ENCODE results near the gene CD38.
A peak's percentile ranks its signal among the peaks of the same experiment; 100 is the strongest.

CD38 gene

GRCh38 chr4:15765391-15765790 lies 12.7 kb upstream of the CD38 start:
- no peak for DNase-seq

GRCh38 chr4:15765910-15766697 lies 12.0 kb upstream of the CD38 start:
- DNase-seq = no peak

DNA sequence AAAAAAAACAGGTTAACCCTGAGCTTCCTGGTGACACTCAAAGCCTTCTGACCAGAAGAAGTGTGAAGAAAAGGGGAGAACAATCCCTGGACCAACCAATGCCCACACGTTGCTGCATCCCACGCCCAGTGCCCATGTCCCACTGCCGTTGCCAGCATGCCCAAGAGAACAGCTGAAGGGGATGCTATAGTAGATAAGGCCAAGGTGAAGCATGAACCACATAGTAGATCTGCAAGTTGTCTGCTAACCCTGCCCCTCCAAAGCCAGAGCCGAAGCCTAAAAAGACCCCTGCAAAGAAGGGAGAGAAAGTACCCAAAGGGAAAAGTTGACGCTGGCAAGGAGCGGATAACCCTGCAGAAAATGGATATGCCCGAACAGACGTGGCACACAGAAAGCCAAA lies 11.3 kb upstream of the CD38 start:
- DNase-seq = no peak

- no peak for DNase-seq
These were observed 8.9 kb upstream of the CD38 start for GRCh38 chr4:15769202-15769601.

DNA sequence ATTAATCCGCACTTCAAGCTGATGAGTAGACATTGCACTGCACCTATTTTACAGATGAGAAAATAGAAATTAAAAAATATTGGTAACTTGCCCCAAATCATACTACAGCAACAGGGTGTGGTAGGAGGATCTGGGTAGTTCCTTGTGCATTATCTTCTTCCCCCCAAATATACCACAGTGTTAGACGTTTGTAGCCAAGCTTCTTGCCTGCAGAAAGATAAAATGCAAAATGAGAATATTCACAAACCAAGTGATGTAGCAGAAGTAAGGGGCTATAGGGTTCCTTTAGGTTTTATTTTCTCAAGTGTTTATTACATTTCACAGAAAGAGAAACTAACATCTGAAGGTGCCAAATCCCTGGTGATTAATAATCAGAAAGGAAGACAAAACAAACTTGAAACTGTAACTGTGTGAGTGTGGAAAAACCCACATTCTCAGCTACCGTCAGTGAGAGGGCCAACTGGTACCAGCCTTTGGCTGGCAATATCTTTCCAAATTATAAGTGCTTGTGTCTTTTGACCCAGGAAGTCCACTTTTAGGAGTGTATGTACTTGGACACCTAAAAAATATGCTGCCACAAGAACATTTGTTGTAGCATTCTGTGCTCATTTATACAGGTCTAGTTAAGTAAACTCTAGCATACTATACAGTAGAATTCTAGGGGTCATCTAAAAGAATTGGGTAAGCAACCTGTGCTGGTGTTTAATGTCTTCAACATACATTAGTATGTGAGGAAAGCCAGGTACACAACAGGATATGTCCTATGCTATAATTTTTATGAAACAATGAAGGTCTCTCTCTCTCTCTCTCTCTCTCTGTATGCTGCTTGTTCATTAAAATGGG lies 6.7 kb upstream of the CD38 start:
- no peak for DNase-seq

DNA sequence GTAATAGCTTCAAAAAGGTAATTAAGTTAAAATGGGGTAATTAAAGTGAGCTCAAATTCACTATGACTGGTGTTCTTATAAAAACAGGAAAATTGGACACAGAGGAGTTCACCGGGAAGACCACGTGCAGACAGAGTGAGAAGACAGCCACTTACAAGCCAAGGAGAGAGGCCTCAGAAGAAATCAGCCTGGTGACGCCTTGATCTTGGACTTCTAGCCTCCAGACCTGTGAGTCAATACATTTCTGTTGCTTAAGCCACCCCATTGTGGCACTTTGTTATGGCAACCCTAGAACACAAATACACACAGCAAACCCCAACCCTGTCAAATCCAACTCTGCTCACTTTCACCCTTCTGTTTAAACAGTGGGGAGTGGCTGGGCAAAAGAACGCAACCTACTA lies 4.1 kb upstream of the CD38 start:
- no peak for DNase-seq

DNA sequence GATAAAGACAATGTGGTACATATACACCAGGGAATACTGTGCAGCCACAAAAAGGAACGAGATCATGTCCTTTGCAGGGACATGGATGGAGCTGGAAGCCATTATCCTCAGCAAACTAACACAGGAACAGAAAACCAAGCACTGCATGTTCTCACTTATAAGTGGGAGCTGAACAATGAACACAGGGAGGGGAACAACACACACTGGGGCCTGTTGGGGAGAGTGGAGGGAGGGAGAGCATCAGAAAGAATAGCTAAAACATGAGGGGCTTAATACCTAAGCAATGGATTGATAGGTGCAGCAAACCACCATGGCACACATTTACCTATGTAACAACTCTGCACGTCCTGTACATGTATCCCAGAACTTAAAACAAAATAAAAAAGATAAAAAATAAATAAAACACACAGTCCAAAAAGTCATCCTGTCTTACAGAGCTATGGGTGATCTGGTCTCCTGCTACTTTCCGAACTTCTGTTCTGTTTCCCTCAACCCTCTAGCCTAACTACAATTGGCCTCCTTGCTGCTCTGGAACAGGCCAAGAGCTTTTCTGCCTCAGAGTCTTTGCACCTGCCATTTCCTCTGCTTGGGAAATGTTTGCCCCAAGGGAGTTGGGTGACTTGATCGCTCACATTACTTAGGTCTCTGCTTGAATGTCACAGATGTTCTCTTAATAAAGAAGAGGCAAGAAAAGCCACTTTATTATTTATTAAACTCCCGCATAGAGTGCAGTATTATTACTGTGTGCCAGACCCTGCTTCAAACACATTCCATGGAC lies 1.1 kb upstream of the CD38 start:
- DNase-seq = no peak

DNA sequence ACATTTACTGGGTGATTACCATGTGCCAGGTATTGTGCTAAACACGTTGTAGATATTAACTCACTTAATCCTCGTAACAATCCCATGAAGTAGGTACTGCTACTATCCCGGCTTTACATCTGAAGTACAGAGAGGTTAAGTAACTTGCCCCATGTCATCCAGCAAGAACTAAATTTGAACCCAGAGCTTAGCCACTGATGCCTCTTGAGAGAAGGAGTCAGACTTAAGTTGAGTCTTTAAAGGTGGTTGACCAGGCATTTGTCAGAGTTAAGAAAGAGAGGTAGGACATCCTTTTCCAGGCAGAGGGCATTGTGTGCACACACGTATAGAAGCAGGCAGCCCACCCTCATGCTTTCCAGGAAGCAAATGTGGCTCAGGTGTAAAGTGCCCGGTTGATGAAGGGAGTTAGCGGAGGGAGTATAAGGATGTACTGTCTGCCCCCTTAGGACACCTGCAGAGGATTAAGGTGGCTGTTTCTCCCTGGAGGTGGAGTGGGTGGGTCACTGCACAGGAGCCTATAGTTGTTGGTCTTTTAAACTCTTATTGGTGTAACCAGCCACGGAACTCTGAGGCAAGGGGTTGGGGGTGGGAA lies 335 bp upstream of the CD38 start:
- no peak for DNase-seq

DNA sequence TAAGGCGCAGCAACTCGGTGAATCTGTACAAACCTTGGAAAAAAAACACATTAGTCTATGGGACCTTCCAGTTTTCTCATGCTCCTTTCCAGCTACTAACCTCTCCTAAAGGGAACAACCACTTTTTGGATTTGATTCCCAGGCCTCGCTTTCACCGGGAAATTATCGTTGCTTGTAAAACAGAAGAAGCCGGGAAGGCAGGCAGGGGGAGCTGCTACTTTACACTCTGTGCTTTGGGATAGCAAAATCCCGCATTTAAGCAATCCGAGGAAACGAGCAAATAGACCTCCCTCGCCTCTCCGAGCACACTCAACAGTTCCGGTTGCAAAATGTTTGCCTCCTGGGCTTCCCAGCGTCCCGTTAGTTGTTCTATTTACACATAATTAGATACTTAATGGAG lies 1.2 kb downstream of the CD38 start:
- DNase-seq = peak; percentile 54

GRCh38 chr4:15779809-15780208 lies 1.7 kb downstream of the CD38 start:
- DNase-seq = no peak

DNA sequence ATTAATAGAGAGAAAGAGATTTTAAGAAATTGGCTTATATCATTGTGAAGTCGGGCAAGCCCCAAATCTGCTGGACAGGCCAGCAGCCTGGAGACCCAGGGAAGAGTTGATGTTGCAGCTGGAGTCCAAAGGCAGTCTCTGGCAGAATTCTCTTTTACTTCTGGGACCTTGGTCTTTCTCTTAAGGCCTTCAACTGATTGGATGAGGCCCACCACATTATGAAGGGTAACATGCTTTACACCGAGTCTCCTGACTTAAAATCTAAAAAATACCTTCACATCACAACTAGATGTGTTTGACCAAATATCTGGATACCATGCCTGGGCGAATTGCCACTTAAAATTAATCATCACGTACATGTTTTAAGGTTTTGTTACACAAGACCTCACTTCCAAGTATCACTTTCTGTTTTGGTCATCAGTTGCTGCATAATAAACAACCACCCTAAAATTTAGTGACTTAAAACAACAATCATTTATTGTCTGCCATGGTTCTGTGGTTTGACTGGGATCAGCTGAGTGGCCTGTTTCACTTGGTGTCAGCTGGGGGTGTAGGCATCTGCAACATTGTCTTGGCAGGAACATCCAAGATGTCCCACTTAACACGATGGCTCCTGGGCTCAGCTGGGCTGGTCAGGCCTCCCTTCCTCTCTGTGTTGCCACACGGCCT lies 3.4 kb downstream of the CD38 start:
- DNase-seq = no peak

DNA sequence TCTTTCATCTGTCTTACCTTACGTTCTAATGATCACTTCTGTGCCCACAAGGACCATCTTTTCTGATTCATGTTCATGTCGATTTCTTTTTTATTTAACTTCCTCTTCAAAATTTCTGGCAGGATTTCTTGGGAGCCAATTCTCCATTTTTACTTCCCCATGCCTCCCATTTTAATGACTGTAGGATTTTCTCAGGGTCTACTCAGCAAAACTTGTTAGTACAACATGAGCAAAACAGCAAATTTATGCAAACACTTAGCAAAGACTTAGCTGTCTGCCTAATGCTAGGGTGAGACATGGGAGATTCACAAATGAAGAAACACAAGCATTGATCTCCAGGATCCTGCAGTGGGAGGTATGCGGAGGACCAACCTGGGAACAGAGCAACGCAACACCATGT lies 5.5 kb downstream of the CD38 start:
- no peak for DNase-seq

DNA sequence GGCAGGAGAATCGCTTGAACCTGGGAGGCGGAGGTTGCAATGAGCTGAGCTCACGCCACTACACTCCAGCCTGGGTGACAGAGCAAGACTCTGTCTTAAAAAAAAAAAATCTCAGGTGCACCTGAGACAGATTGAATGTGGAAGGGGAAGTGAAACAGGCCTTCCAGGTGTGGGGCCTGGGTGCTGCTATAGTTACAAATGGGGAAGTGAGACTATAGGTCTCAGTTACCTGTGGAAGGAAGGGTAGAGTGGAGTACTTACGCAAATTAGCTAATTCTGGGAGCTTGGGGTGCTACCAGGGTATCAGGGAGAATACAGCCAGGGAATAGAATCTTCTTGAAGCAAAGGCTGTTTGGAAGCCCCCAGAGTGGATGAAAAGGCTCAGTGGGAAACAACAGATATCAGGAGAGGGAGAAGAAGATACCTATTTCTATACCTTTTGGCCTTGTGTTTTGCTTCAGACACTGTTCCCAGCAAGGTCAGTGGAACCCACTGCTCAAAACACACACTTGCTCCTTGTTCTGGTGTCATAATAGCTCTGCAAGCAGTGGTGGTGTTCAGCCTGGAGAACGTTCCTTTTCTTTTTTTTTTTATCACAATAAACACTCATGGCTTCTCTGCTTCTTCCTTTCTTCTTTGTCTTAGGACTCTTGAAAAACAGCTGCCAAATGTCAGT lies 7.0 kb downstream of the CD38 start:
- DNase-seq = no peak

- no peak for DNase-seq
These were observed 8.6 kb downstream of the CD38 start for GRCh38 chr4:15786743-15787142.

DNA sequence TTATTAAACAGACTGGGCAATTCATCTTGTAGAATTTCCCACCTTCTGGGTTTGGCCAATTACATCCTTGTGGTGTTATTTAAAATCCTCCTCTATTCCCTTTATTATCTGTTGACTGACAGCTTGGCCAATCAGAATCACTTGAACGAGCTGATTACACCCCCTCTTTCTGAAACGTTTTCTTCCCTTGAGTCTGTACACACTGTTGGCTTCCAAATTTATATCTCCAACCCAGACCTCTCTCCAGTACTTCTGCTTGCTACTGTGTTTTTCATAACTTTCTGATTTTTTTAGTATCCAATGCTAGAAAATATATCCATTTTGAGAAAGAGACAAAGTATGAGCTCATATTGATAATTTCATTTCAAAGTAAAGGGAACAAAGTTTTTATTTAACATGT lies 14.8 kb downstream of the CD38 start:
- no peak for DNase-seq

DNA sequence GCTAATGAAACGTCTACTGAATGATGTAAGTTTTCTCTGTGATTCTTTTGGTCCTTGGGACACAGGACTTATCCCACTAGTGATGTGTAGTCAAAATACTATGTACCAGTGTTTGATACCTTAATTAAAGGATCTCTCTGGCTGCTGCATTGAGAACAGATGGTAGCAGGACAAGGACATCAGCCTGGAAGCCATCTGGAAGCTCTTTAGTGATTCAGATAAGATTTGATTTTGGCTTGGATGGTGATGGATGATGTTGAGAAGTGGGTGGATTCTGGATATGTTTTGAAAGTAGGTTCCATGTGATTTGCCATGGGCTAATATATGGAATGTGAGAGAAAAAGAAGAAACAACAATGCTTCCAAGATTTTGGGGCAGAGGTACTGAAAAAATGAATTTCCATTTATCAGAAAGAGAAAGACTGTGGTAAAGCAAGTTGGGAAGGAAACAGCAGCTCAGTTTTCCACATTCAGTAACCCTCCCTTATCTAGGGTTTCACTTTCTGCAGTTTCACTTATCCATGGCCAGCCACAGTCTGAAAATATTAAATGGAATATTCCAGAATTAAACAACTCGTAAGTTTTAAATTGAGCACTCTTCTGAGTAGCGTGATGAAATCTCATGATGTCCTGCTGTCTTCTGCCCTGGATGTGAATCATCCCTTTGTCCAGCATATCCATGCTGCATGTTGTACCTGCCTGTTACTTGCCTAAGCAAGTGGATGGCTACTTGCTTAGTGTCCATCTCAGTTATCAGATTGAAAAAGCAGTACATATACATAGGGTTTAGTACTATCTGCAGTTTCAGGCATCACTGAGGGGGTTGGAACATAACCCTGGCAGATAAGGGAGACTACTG lies 15.6 kb downstream of the CD38 start:
- DNase-seq = no peak

- no peak for DNase-seq
These were observed 16.3 kb downstream of the CD38 start for GRCh38 chr4:15794426-15794825.

GRCh38 chr4:15794905-15795304 lies 16.8 kb downstream of the CD38 start:
- no peak for DNase-seq

DNA sequence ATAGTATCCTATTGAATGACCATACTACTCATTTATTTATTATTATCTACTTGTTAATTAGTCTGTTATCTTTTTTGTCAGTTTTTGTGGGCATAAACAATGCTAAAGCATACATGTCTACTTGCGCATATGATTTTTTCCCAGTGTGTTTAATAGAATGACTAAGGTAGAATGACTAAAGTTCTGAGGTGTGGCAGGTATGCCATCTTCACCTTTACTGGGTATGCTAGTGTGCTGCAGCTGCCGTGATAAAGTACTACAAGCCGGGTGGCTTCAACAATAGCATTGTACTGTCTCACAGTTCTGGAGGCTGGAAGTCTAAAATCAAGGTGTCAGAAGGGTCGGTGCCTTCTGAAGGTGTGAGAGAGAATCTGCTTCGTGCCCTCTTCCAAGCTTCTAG lies 19.2 kb downstream of the CD38 start:
- no peak for DNase-seq

- no peak for DNase-seq
These were observed 21.0 kb downstream of the CD38 start for GRCh38 chr4:15799141-15799540.

- no peak for DNase-seq
These were observed 21.6 kb downstream of the CD38 start for GRCh38 chr4:15799701-15800100.

Data from fibroblast of skin of right quadriceps (primary cell).